AG09319 (cell line): Measurements from ENCODE around the gene MEF2C.

Source experiments
- DNase-seq: peaks from one replicate; pipeline ENCODE4 v3.0.0-alpha.2; 2010; ENCODE audit warnings: low read depth; ENCODE audit errors: extremely low read depth
- TF ChIP-seq, protein P1 (sequence below): IDR thresholded peaks from 2 replicates; pipeline ENCODE4 v1.5.1; 2011; ENCODE audit warnings: low read depth, mild to moderate bottlenecking, inconsistent platforms, low read length, moderate library complexity

MEF2C gene

GRCh38 chr5:88772831-88773230 lies 110.2 kb downstream of the MEF2C start:
- no peak for DNase-seq
- TF ChIP-seq, protein P1, sequence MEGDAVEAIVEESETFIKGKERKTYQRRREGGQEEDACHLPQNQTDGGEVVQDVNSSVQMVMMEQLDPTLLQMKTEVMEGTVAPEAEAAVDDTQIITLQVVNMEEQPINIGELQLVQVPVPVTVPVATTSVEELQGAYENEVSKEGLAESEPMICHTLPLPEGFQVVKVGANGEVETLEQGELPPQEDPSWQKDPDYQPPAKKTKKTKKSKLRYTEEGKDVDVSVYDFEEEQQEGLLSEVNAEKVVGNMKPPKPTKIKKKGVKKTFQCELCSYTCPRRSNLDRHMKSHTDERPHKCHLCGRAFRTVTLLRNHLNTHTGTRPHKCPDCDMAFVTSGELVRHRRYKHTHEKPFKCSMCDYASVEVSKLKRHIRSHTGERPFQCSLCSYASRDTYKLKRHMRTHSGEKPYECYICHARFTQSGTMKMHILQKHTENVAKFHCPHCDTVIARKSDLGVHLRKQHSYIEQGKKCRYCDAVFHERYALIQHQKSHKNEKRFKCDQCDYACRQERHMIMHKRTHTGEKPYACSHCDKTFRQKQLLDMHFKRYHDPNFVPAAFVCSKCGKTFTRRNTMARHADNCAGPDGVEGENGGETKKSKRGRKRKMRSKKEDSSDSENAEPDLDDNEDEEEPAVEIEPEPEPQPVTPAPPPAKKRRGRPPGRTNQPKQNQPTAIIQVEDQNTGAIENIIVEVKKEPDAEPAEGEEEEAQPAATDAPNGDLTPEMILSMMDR, result no peak

DNA sequence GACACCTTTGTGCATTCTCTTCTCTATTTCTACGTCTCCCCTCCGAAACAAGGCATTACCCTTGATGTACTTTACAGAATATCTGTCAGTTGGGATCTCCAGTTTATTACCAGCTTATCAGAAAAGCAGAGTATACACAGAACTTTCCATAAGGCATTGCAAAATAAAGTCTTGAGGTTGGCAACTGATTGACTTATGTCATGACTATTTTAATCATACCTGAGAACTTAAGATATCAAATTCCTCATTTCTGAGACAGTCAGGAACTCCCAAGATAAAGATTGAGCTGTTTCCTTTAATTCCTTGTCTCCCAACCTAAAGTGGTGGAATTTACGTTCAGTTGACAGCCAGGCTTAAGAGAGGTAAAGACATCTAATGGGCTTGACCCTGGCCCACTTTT lies 110.9 kb downstream of the MEF2C start:
- TF ChIP-seq, protein P1, result no peak
- DNase-seq, result no peak

GRCh38 chr5:88770276-88771257 lies 112.4 kb downstream of the MEF2C start:
- TF ChIP-seq, protein P1, result no peak
- no peak for DNase-seq

DNA sequence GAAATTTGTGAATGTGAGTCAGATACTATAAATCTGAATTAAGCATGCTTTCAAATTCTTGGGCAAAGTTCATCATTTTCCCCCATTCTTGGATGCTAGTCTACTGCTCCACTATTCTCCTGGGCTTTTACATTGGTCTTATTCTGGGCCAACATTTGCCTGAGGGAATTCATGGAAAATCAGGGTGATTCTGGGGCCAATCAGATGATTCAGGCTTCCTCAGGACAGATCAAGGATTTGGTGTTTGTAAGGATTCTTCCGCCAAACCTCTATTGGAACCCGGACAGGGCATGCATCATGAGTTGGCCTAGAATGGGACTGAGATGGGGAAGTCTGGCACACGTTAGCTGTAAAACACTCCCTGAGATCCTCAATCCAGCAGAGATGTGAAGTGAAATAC lies 113.8 kb downstream of the MEF2C start:
- no peak for DNase-seq
- TF ChIP-seq, protein P1, result no peak

GRCh38 chr5:88768411-88768810 lies 114.6 kb downstream of the MEF2C start:
- no peak for DNase-seq
- TF ChIP-seq, protein P1, result no peak

DNA sequence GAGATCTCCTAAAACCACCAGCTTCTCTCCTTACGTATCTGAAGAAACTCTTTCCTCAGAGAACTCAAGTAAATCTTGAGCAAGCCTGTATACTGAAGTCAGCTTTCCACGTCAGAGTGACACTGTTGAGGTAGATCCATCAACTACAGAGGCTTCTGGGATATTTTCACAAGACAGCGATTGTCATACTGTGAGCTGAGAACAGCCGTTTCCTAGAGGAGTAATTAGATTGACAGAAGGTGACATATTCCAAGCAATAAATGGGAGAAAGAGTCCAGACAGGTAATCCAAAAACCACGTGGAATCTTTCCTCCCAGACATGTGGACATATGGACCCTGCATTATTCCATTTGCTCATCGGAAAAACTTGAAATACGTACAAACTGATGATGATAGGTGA lies 117.2 kb downstream of the MEF2C start:
- DNase-seq, result no peak
- TF ChIP-seq, protein P1, result no peak

- TF ChIP-seq, protein P1, result no peak
- no peak for DNase-seq
Measured at GRCh38 chr5:88765171-88765570, 117.8 kb downstream of the MEF2C start.
